ENCODE results near the gene SH3TC1. TPM values are rescaled to one million over a fixed set of nuclear protein-coding genes. Genes with fewer than 3 reads are reported as not detected.

The SH3TC1 gene
- total and polyA plus RNA-seq, 2 of the 13 experiments (the other 11 are each of a cell fraction or from before 2014, with no cell fraction given), result 14.9 to 21.8 TPM

DNA sequence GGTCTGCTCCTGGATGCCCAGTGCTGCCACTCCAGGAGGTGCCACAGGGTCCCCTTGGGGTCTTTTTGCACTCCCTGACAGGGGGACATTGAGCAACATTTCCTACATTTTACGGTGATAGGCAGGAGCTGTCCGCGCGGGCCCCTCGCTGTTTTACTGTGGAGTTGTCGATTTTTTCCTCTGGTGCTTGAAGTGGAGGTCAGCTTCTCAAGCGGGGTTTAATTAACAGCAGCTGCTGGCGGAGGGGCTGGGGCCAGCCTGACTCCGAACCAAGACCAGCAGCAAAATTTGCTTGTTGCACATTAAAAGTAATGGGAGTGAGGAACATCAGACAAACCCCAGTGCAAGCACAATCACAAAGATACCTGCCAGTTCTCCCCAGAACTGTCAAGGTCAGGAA lies 13.2 kb upstream of the SH3TC1 start (continued):
- TF ChIP-seq, protein P1, sequence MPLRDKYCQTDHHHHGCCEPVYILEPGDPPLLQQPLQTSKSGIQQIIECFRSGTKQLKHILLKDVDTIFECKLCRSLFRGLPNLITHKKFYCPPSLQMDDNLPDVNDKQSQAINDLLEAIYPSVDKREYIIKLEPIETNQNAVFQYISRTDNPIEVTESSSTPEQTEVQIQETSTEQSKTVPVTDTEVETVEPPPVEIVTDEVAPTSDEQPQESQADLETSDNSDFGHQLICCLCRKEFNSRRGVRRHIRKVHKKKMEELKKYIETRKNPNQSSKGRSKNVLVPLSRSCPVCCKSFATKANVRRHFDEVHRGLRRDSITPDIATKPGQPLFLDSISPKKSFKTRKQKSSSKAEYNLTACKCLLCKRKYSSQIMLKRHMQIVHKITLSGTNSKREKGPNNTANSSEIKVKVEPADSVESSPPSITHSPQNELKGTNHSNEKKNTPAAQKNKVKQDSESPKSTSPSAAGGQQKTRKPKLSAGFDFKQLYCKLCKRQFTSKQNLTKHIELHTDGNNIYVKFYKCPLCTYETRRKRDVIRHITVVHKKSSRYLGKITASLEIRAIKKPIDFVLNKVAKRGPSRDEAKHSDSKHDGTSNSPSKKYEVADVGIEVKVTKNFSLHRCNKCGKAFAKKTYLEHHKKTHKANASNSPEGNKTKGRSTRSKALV (CRISPR knock-in tag; IDR thresholded peaks at IDR 0.05), result no peak
- TF ChIP-seq, protein P2, sequence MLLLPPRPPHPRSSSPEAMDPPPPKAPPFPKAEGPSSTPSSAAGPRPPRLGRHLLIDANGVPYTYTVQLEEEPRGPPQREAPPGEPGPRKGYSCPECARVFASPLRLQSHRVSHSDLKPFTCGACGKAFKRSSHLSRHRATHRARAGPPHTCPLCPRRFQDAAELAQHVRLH (CRISPR knock-in tag; IDR thresholded peaks at IDR 0.05; ENCODE audit: borderline replicate concordance, low read depth), result no peak
- no peak for TF ChIP-seq EP300 (IDR thresholded peaks at IDR 0.05; ENCODE audit: low read depth in 2 of 2, low read length in 2 of 2)
- TF ChIP-seq EP300 (CRISPR knock-in tag; IDR thresholded peaks at IDR 0.05; ENCODE audit: borderline replicate concordance), result no peak
- TF ChIP-seq, protein P3, sequence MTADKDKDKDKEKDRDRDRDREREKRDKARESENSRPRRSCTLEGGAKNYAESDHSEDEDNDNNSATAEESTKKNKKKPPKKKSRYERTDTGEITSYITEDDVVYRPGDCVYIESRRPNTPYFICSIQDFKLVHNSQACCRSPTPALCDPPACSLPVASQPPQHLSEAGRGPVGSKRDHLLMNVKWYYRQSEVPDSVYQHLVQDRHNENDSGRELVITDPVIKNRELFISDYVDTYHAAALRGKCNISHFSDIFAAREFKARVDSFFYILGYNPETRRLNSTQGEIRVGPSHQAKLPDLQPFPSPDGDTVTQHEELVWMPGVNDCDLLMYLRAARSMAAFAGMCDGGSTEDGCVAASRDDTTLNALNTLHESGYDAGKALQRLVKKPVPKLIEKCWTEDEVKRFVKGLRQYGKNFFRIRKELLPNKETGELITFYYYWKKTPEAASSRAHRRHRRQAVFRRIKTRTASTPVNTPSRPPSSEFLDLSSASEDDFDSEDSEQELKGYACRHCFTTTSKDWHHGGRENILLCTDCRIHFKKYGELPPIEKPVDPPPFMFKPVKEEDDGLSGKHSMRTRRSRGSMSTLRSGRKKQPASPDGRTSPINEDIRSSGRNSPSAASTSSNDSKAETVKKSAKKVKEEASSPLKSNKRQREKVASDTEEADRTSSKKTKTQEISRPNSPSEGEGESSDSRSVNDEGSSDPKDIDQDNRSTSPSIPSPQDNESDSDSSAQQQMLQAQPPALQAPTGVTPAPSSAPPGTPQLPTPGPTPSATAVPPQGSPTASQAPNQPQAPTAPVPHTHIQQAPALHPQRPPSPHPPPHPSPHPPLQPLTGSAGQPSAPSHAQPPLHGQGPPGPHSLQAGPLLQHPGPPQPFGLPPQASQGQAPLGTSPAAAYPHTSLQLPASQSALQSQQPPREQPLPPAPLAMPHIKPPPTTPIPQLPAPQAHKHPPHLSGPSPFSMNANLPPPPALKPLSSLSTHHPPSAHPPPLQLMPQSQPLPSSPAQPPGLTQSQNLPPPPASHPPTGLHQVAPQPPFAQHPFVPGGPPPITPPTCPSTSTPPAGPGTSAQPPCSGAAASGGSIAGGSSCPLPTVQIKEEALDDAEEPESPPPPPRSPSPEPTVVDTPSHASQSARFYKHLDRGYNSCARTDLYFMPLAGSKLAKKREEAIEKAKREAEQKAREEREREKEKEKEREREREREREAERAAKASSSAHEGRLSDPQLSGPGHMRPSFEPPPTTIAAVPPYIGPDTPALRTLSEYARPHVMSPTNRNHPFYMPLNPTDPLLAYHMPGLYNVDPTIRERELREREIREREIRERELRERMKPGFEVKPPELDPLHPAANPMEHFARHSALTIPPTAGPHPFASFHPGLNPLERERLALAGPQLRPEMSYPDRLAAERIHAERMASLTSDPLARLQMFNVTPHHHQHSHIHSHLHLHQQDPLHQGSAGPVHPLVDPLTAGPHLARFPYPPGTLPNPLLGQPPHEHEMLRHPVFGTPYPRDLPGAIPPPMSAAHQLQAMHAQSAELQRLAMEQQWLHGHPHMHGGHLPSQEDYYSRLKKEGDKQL (CRISPR knock-in tag; IDR thresholded peaks at IDR 0.05; ENCODE audit: low read depth), result no peak
- no peak for TF ChIP-seq ZNF792 (CRISPR knock-in tag; IDR thresholded peaks at IDR 0.05)

All from HepG2 (cell line).